ENCODE measurements around the gene METTL8.

GRCh38 chr2:171315781-171316180 lies 118.0 kb downstream of the METTL8 start:
- no peak for TF ChIP-seq EZH2 (IDR thresholded peaks at IDR 0.05; ENCODE audit: borderline replicate concordance, low read depth, low read length, severe bottlenecking)
- no peak for TF ChIP-seq CTCF (IDR thresholded peaks at IDR 0.05; ENCODE audit: borderline replicate concordance, extremely low read depth, low read length, poor library complexity, severe bottlenecking)

All from DND-41 (cell line).